Keratinocyte (primary cell): ENCODE data around the gene MET. TPM values are rescaled to one million over a fixed set of nuclear protein-coding genes. Genes with fewer than 3 reads are reported as not detected.

Experiments used
- DNase-seq: peaks from one replicate; pipeline ENCODE4 v3.0.0-alpha.2; 2011; ENCODE audit warnings: low read depth, missing footprints, low spot score
- FAIRE-seq: peaks from 2 replicates; lab custom pipeline; 2011; peaks lifted over from hg19 to GRCh38; lab: Jason Lieb, UNC
- H2AFZ ChIP-seq: 2 replicates; pipeline ENCODE4 v1.6.0; 2012; ENCODE audit warnings: low read length, control low read depth, inconsistent platforms; ENCODE audit not compliant: control insufficient read depth
- H3K27ac ChIP-seq: 2 replicates; pipeline ENCODE4 v1.5.1; 2011; ENCODE audit warnings: low read length; ENCODE audit not compliant: control insufficient read depth, insufficient read depth
- H3K27me3 ChIP-seq: 3 replicates; pipeline ENCODE4 v1.6.0; 2011; ENCODE audit warnings: low read length; ENCODE audit not compliant: control insufficient read depth, insufficient read depth; ENCODE audit errors: extremely low read depth
- H3K36me3 ChIP-seq, 2 experiments: 2 replicates in 1 of 2; 3 replicates in 1 of 2; pipeline ENCODE4 v1.5.1; 2011; ENCODE audit warnings: low read length in 2 of 2, mild to moderate bottlenecking in 1 of 2; ENCODE audit not compliant: control insufficient read depth in 2 of 2, insufficient read depth in 2 of 2; ENCODE audit errors: extremely low read depth in 1 of 2
- H3K4me1 ChIP-seq: 3 replicates; pipeline ENCODE4 v1.5.1; 2011; ENCODE audit warnings: low read length; ENCODE audit not compliant: control insufficient read depth, insufficient read depth; ENCODE audit errors: extremely low read depth
- H3K4me2 ChIP-seq: 3 replicates; pipeline ENCODE4 v1.6.0; 2011; ENCODE audit warnings: low read depth, low read length; ENCODE audit not compliant: control insufficient read depth, insufficient read depth; ENCODE audit errors: extremely low read depth
- H3K4me3 ChIP-seq, 3 experiments: fragments of 200-600 bp in 1 of 3; sonication (generic) in 1 of 3; 2 replicates in 2 of 3; 3 replicates in 1 of 3; pipeline ENCODE4 v1.5.1; 2011 to 2016; ENCODE audit warnings: low read length in 3 of 3, mild to moderate bottlenecking in 3 of 3, control low read depth in 2 of 3, inconsistent platforms in 1 of 3, low read depth in 1 of 3, mixed read lengths in 1 of 3, mixed run types in 1 of 3, moderate library complexity in 1 of 3; ENCODE audit not compliant: control insufficient read depth in 2 of 3, insufficient read depth in 2 of 3; ENCODE audit errors: extremely low read depth in 1 of 3
- H3K79me2 ChIP-seq: 2 replicates; pipeline ENCODE4 v1.6.0; 2012; ENCODE audit warnings: low read length; ENCODE audit not compliant: control insufficient read depth, insufficient read depth
- H3K9ac ChIP-seq: 3 replicates; pipeline ENCODE4 v1.6.0; 2011; ENCODE audit warnings: low read length; ENCODE audit not compliant: control insufficient read depth, insufficient read depth; ENCODE audit errors: extremely low read depth
- H3K9me1 ChIP-seq: 3 replicates; pipeline ENCODE4 v1.6.0; 2011; ENCODE audit warnings: low read length; ENCODE audit not compliant: control insufficient read depth, insufficient read depth; ENCODE audit errors: extremely low read depth
- H3K9me3 ChIP-seq: 2 replicates; pipeline ENCODE4 v1.5.1; 2012; ENCODE audit warnings: low read depth, low read length; ENCODE audit not compliant: control insufficient read depth
- H4K20me1 ChIP-seq: 3 replicates; pipeline ENCODE4 v1.6.0; 2011; ENCODE audit warnings: low read length; ENCODE audit not compliant: control insufficient read depth, insufficient read depth; ENCODE audit errors: extremely low read depth
- EZH2 ChIP-seq: IDR thresholded peaks from one replicate; pipeline ENCODE4 v1.6.1; 2012; ENCODE audit warnings: inconsistent platforms, mild to moderate bottlenecking, low read length, moderate library complexity
- dilution Hi-C: fragments of 300-500 bp; cut with MboI; formaldehyde crosslinking; loops from one replicate; pipeline ENCODE4 v1.7.0; 2020; ENCODE audit warnings: low sequenced_read_pairs; ENCODE audit not compliant: extremely low pct_ligation_motif_present
- polyA plus RNA-seq, 5 experiments: library from polyadenylated mRNA; depleted of rRNA in 3 of 5; stranded (reverse) in 3 of 5; stranded (forward) in 1 of 5; unstranded in 1 of 5; fragments of >200 nt; gene quantifications; 1 replicate in 1 of 5; 2 replicates in 3 of 5; 3 replicates in 1 of 5; pipeline versions ENCODE4 v1.2.1 to v1.2.3, GENCODE V29; 2011 to 2012; ENCODE audit warnings: missing spikeins in 2 of 5, low read depth in 1 of 5, low replicate concordance in 1 of 5
- TF ChIP-seq, protein P1 (sequence below), 3 experiments: IDR thresholded peaks in 1 of 3; conservative IDR thresholded peaks in 1 of 3; optimal IDR thresholded peaks in 1 of 3; 2 replicates in 2 of 3; 3 replicates in 1 of 3; pipeline versions ENCODE3 to v1.5.1; 2011; ENCODE audit warnings: low read length in 3 of 3, mild to moderate bottlenecking in 3 of 3, moderate library complexity in 2 of 3, control low read depth in 1 of 3, inconsistent platforms in 1 of 3; ENCODE audit not compliant: insufficient read depth in 2 of 3; ENCODE audit errors: extremely low read depth in 1 of 3

Gene MET
- polyA plus RNA-seq, 1 donor (not counting 4 experiments of a cell fraction or from before 2014, with no cell fraction given) = 117 TPM

GRCh38 chr7:116686033-116686432, 14.0 kb downstream of the MET start:
- peaks cover 55% of the 10 kb centered on the region for H3K4me1 ChIP-seq
- no peak for FAIRE-seq

DNA sequence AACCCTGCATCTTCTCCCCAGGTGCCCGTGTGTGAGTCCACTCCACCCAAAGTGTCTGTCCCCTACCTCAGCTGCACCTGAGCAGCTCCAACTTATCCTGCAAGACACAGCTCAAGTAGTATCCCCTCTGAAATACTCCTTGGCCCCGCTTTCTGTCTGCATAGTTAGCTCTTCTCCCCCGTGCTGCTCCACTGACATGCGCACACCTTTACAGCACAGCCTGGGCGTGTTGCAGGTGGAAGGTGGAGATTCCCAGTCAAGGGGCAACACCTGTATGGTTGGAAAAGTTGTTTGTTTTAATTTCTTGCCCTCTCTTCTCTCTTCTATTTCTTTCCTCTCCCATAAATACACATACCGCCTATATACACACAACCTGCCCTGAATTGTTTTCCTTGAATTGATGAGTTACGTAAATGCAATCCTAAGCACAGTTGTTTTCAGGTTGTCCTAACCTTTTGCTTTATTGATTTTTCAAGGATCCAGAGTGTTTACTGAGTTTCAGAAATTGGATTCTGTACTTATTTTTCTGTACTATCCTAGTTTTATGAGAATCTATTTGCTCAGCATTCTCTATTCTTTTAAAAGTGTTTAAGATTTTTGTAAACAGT, 14.9 kb downstream of the MET start:
- Histone ChIP-seq H3K36me3 (peaks cover 7 to 33% of the 10 kb centered on the region in 2 experiments), H3K27ac (peak overlapping the region; percentile 88), H3K9ac (no peak overlapping the region), H3K79me2 (peaks cover 80% of the 10 kb centered on the region), H3K9me1 (no peaks in the 10 kb centered on the region), H3K9me3 (no peaks in the 10 kb centered on the region), H3K27me3 (no peaks in the 10 kb centered on the region), H4K20me1 (no peaks in the 10 kb centered on the region), H3K4me1 (peaks cover 63% of the 10 kb centered on the region), H3K4me3 (no peak overlapping the region), H3K4me2 (peak overlapping the region; percentile 81), H2AFZ (no peak overlapping the region)
- DNase-seq = no peak
- TF ChIP-seq, protein P1, sequence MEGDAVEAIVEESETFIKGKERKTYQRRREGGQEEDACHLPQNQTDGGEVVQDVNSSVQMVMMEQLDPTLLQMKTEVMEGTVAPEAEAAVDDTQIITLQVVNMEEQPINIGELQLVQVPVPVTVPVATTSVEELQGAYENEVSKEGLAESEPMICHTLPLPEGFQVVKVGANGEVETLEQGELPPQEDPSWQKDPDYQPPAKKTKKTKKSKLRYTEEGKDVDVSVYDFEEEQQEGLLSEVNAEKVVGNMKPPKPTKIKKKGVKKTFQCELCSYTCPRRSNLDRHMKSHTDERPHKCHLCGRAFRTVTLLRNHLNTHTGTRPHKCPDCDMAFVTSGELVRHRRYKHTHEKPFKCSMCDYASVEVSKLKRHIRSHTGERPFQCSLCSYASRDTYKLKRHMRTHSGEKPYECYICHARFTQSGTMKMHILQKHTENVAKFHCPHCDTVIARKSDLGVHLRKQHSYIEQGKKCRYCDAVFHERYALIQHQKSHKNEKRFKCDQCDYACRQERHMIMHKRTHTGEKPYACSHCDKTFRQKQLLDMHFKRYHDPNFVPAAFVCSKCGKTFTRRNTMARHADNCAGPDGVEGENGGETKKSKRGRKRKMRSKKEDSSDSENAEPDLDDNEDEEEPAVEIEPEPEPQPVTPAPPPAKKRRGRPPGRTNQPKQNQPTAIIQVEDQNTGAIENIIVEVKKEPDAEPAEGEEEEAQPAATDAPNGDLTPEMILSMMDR (optimal IDR thresholded peaks at IDR 0.05 in 1 of 3, IDR thresholded peaks at IDR 0.05 in 1 of 3, conservative IDR thresholded peaks at IDR 0.05 in 1 of 3; ENCODE audit: extremely low read depth in 1 of 3, insufficient read depth in 2 of 3, low read length in 3 of 3) = no peak
- no peak for TF ChIP-seq EZH2
- dilution Hi-C loops = no loop called here
- no peak for FAIRE-seq

More at GRCh38 chr7:116686033-116686432, 14.0 kb downstream of the MET start:
- peaks cover 82% of the 10 kb centered on the region for H3K79me2 ChIP-seq
- H3K4me3 ChIP-seq = no peak overlapping the region
- no peaks in the 10 kb centered on the region for H3K9me1 ChIP-seq
- TF ChIP-seq, protein P1 (optimal IDR thresholded peaks at IDR 0.05 in 1 of 3, IDR thresholded peaks at IDR 0.05 in 1 of 3, conservative IDR thresholded peaks at IDR 0.05 in 1 of 3; ENCODE audit: extremely low read depth in 1 of 3, insufficient read depth in 2 of 3, low read length in 3 of 3) = no peak
- TF ChIP-seq EZH2 = no peak
- no peak overlapping the region for H3K9ac ChIP-seq
- H3K27ac ChIP-seq = peak overlapping the region; percentile 2
- no peaks in the 10 kb centered on the region for H3K9me3 ChIP-seq
- H4K20me1 ChIP-seq = no peaks in the 10 kb centered on the region
- DNase-seq = no peak
- dilution Hi-C loops = no loop called here
- no peak overlapping the region for H2AFZ ChIP-seq
- H3K36me3 ChIP-seq = peaks cover 5 to 31% of the 10 kb centered on the region in 2 experiments
- peak overlapping the region; percentile 81 for H3K4me2 ChIP-seq
- no peaks in the 10 kb centered on the region for H3K27me3 ChIP-seq
